ENCODE measurements around the gene SMLR1.

SMLR1 gene

DNA sequence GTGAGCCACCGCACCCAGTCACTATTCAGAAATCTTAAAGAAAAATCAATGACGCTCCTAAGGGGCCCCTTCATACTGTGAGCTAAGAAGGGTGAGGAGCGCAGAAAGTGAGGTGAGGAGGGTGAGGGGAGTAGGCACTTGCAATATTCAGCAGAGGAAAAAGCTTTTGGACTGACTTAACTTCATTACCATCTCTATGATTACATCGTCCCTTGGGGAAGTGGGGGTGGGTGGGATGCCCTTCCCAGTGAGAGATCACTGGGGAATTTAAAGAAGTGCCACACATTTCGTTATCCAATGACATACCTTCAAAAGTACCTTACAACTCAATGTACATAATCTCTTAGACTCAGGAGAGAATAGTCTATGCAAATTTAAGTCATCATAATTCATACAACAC is 46.5 kb downstream of the SMLR1 start:
- H3K4me3 ChIP-seq (ENCODE audit: low read length) = no peak overlapping the region
- no peak for DNase-seq (ENCODE audit: low read depth)
- TF ChIP-seq, protein P1, sequence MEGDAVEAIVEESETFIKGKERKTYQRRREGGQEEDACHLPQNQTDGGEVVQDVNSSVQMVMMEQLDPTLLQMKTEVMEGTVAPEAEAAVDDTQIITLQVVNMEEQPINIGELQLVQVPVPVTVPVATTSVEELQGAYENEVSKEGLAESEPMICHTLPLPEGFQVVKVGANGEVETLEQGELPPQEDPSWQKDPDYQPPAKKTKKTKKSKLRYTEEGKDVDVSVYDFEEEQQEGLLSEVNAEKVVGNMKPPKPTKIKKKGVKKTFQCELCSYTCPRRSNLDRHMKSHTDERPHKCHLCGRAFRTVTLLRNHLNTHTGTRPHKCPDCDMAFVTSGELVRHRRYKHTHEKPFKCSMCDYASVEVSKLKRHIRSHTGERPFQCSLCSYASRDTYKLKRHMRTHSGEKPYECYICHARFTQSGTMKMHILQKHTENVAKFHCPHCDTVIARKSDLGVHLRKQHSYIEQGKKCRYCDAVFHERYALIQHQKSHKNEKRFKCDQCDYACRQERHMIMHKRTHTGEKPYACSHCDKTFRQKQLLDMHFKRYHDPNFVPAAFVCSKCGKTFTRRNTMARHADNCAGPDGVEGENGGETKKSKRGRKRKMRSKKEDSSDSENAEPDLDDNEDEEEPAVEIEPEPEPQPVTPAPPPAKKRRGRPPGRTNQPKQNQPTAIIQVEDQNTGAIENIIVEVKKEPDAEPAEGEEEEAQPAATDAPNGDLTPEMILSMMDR (IDR thresholded peaks at IDR 0.05; ENCODE audit: insufficient read depth, low read depth, low read length, missing control alignments) = no peak

DNA sequence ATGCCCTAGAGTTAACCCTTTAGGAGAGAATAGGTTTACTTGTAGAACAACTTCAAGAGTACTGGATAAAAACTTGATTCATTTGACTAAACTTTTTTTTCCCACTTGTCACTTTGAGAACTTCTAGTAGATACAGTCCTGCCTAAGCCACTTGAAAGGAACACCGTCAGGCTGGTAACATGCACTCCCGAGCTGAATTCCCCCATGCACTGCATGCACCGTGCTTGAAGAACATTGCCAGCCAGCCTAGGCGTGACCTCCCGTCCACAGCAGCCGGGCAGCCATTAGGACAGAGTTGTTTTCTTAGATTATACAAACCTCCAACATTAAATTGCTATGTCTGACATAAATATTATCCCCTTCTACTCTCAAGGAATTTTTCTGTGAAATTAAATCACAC is 52.6 kb downstream of the SMLR1 start:
- H3K4me3 ChIP-seq (ENCODE audit: low read length) = no peak overlapping the region
- DNase-seq (ENCODE audit: low read depth) = no peak
- TF ChIP-seq, protein P1 (IDR thresholded peaks at IDR 0.05; ENCODE audit: insufficient read depth, low read depth, low read length, missing control alignments) = no peak

DNA sequence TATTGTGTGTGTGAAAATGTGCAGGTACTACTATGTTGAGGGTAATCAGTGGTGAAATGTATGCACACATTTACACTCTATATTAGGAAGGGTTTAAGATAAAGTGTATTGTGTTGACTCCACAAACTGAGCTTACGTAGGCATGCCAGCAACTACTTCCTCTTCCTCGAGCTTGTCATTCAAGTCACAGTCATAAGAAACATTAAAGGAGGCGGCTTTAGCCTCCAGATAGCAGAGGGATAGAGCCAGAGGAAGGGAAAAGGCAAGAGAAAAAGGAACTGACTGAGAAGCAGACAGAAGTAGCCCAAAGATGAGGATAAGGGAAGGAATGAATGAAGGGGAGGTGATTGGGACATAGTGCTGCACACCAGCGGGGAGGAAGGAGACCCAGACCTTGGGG is 55.2 kb downstream of the SMLR1 start:
- TF ChIP-seq, protein P1 (IDR thresholded peaks at IDR 0.05; ENCODE audit: insufficient read depth, low read depth, low read length, missing control alignments) = no peak
- H3K4me3 ChIP-seq (ENCODE audit: low read length) = no peak overlapping the region
- no peak for DNase-seq (ENCODE audit: low read depth)

DNA sequence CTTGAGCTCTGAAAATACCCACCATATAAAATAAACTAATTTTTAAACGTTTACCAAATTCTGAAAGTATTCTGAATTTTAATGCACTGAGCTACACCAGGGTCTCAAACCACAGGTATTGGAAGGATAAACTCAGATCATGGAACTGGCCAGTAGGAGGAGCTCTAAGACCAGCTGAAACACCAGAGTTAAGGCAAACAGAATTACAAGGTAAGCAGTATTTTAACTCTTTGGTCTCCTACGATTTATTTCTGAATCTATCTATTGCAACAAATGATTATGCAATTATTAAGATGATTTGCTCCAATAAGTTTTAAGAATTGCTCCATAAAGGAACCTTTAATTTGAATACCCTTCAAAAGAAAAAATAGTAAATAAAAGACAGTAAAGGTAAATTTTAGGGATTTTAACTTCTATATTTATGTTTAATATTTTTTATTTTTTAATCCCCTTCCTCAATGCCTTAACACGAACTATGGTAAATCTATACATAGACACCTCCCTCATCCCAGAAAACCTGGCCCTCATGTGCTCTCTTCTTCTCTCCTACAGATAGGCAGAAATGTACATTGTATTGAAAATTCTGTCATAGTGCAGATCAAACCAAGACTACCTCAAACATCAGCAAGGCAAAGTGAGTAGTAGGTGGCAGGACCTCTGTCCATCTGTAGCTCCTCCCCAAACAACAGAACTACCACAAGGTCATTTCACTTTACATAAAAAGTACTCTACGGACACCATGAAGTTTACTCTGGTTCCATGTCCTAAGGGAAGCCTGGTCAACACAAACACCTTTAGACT is 58.4 kb downstream of the SMLR1 start:
- TF ChIP-seq, protein P1 (IDR thresholded peaks at IDR 0.05; ENCODE audit: insufficient read depth, low read depth, low read length, missing control alignments) = peak; percentile 89
- DNase-seq (ENCODE audit: low read depth) = peak; percentile 82
- H3K4me3 ChIP-seq (ENCODE audit: low read length) = no peak overlapping the region
